IMR-90 (cell line): ENCODE data around the gene TAGLN3. TPM values are rescaled to one million over a fixed set of nuclear protein-coding genes. Genes with fewer than 3 reads are reported as not detected.

Source experiments
- ATAC-seq: fragments of 200-7000 bp; cut with Tn5 transposase; 2 replicates; pipeline ENCODE4 v1.9.1; 2020; ENCODE audit warnings: low read depth, mild to moderate bottlenecking, moderate library complexity
- BruUV-seq: library from RNA; stranded (reverse); fragments of 400-500 nt; replicated peaks from 2 replicates; lab custom pipeline; 2021; lab: Mats Ljungman, UMichigan
- CTCF ChIA-PET: fragments of 300-600 bp; formaldehyde crosslinking; extraction: SDS; loops from one replicate; lab custom pipeline; 2021; ENCODE audit warnings: antibody characterized with exemption; lab: Yijun Ruan, JAX
- POLR2A ChIA-PET: fragments of 300-600 bp; sonication (Branson Sonifier 250); formaldehyde crosslinking; loops from one replicate; lab custom pipeline; 2022; ENCODE audit warnings: antibody characterized with exemption; ENCODE audit not compliant: unreplicated experiment; lab: Charles Lee
- DNase-seq: peaks from one replicate; pipeline ENCODE4 v3.0.0; 2013
- H2AFZ ChIP-seq: replicated peaks from 2 replicates; pipeline ENCODE3; 2013; ENCODE audit warnings: low read length, mild to moderate bottlenecking; ENCODE audit not compliant: poor library complexity
- H2AK5ac ChIP-seq: 2 replicates; pipeline ENCODE4 v1.6.1; 2013; ENCODE audit warnings: low read depth, low read length, inconsistent platforms
- H2AK9ac ChIP-seq: replicated peaks from 2 replicates; pipeline ENCODE3; 2013; ENCODE audit warnings: mild to moderate bottlenecking, low read depth, low read length, moderate library complexity; ENCODE audit not compliant: poor library complexity
- H2BK120ac ChIP-seq: 2 replicates; pipeline ENCODE4 v1.6.1; 2013; ENCODE audit warnings: low read depth, low read length, inconsistent platforms
- H2BK15ac ChIP-seq: 3 replicates; pipeline ENCODE4 v1.6.1; 2013; ENCODE audit warnings: low read depth, low read length, inconsistent platforms
- H2BK20ac ChIP-seq: 2 replicates; pipeline ENCODE4 v1.6.1; 2013; ENCODE audit warnings: low read depth, mild to moderate bottlenecking, inconsistent platforms, low read length, moderate library complexity
- H2BK5ac ChIP-seq: 2 replicates; pipeline ENCODE4 v1.6.1; 2013; ENCODE audit warnings: mild to moderate bottlenecking, low read depth, low read length, inconsistent platforms; ENCODE audit not compliant: poor library complexity, severe bottlenecking
- H3K14ac ChIP-seq: replicated peaks from 2 replicates; pipeline ENCODE4 v1.6.1; 2013; ENCODE audit warnings: low read depth, low read length, inconsistent platforms
- H3K18ac ChIP-seq: 2 replicates; pipeline ENCODE4 v1.6.1; 2013; ENCODE audit warnings: low read depth, low read length, control low read depth
- H3K23ac ChIP-seq: 2 replicates; pipeline ENCODE4 v1.6.1; 2013; ENCODE audit warnings: low read depth, low read length, inconsistent platforms
- H3K27ac ChIP-seq: 2 replicates; pipeline ENCODE4 v1.5.1; 2013; ENCODE audit warnings: mild to moderate bottlenecking, control low read depth, low read length; ENCODE audit not compliant: insufficient read depth
- H3K27me3 ChIP-seq: 2 replicates; pipeline ENCODE4 v1.6.1; 2013; ENCODE audit warnings: low read length; ENCODE audit not compliant: control insufficient read depth, insufficient read depth
- H3K36me3 ChIP-seq: 2 replicates; pipeline ENCODE4 v1.6.1; 2013; ENCODE audit warnings: low read length, mixed read lengths; ENCODE audit not compliant: control insufficient read depth, insufficient read depth
- H3K4ac ChIP-seq: 2 replicates; pipeline ENCODE4 v1.6.1; 2013; ENCODE audit warnings: low read depth, low read length, inconsistent platforms
- H3K4me1 ChIP-seq: 2 replicates; pipeline ENCODE4 v1.6.1; 2013; ENCODE audit warnings: low read length, mixed read lengths; ENCODE audit not compliant: control insufficient read depth, insufficient read depth
- H3K4me2 ChIP-seq: 2 replicates; pipeline ENCODE4 v1.6.1; 2013; ENCODE audit warnings: low read depth, mild to moderate bottlenecking, control low read depth, low read length, moderate library complexity
- H3K4me3 ChIP-seq: 2 replicates; pipeline ENCODE4 v1.5.1; 2013; ENCODE audit warnings: low read depth, mild to moderate bottlenecking, control low read depth, low read length, moderate library complexity; ENCODE audit not compliant: insufficient read depth
- H3K56ac ChIP-seq: 2 replicates; pipeline ENCODE4 v1.6.1; 2013; ENCODE audit warnings: low read length, inconsistent platforms; ENCODE audit not compliant: insufficient read depth; ENCODE audit errors: extremely low read depth
- H3K79me1 ChIP-seq, 2 experiments: 2 replicates each; pipeline ENCODE4 v1.6.1; 2013; ENCODE audit warnings: low read length in 2 of 2, inconsistent platforms in 1 of 2, low read depth in 1 of 2
- H3K9ac ChIP-seq: 2 replicates; pipeline ENCODE4 v1.6.1; 2013; ENCODE audit warnings: low read depth, low read length, control low read depth
- H3K9me1 ChIP-seq: 2 replicates; pipeline ENCODE4 v1.6.1; 2013; ENCODE audit warnings: low read length, inconsistent platforms; ENCODE audit not compliant: insufficient read depth
- H3K9me3 ChIP-seq: 2 replicates; pipeline ENCODE4 v1.6.1; 2013; ENCODE audit warnings: low read length; ENCODE audit not compliant: control insufficient read depth, insufficient read depth
- H4K20me1 ChIP-seq: 2 replicates; pipeline ENCODE4 v1.6.1; 2013; ENCODE audit warnings: low read length, inconsistent platforms; ENCODE audit not compliant: insufficient read depth
- H4K5ac ChIP-seq: 2 replicates; pipeline ENCODE4 v1.6.1; 2013; ENCODE audit warnings: mild to moderate bottlenecking, low read depth, low read length, control low read depth
- H4K8ac ChIP-seq, 2 experiments: 2 replicates each; pipeline ENCODE4 v1.6.1; 2013; ENCODE audit warnings: low read depth in 2 of 2, low read length in 2 of 2, control low read depth in 1 of 2, inconsistent platforms in 1 of 2
- H4K91ac ChIP-seq: 2 replicates; pipeline ENCODE4 v1.6.1; 2013; ENCODE audit warnings: low read depth, low read length, inconsistent platforms; ENCODE audit not compliant: insufficient read depth
- CEBPB ChIP-seq: IDR thresholded peaks from 2 replicates; pipeline ENCODE4 v1.6.1; 2012; ENCODE audit warnings: low read depth, low read length, improper control_type of control experiment
- CHD1 ChIP-seq: IDR thresholded peaks from 2 replicates; pipeline ENCODE4 v1.6.1; 2012; ENCODE audit warnings: low read depth, low read length, improper control_type of control experiment
- SMC3 ChIP-seq: fragments of 150-350 bp; IDR thresholded peaks from 2 replicates; pipeline ENCODE4 v1.6.1; 2016; ENCODE audit warnings: low read depth, mild to moderate bottlenecking, antibody characterized with exemption, low read length, moderate library complexity
- WGBS, 2 experiments: methylation state at CpG; one replicate each; pipeline versions ENCODE4 v1.1.5 to v1.1.7; 2013; ENCODE audit warnings: missing lambda C conversion rate in 2 of 2; ENCODE audit not compliant: insufficient read length in 1 of 2; ENCODE audit errors: extremely low coverage in 2 of 2; 5-methylcytosine and 5-hydroxymethylcytosine counted together
- dilution Hi-C: fragments of 300-500 bp; cut with HindIII; formaldehyde crosslinking; loops from one replicate; pipeline ENCODE4 v1.14.3; 2018; ENCODE audit warnings: low sequenced_read_pairs; ENCODE audit not compliant: unreplicated experiment
- in situ Hi-C: fragments of 300-500 bp; cut with MboI; formaldehyde crosslinking; loops from 3 replicates; pipeline ENCODE4 v1.14.3; 2019; ENCODE audit warnings: low sequenced_read_pairs, inconsistent platforms, mixed read lengths
- intact Hi-C: fragments of 100-400 bp; cut with micrococcal nuclease; formaldehyde crosslinking; loops from 2 replicates; pipeline ENCODE4 v1.10.0; 2022
- polyA plus RNA-seq, 3 experiments: library from polyadenylated mRNA; depleted of rRNA; stranded (reverse); fragments of >200 nt; gene quantifications; 2 replicates each; pipeline ENCODE4 v1.2.3, GENCODE V29; 2012; ENCODE audit warnings: low replicate concordance in 1 of 3
- total RNA-seq: library from RNA; depleted of rRNA; stranded (reverse); fragments of >200 nt; gene quantifications from 2 replicates; pipeline ENCODE4 v1.2.3, GENCODE V29; 2012

TAGLN3 gene
- total and polyA plus RNA-seq, 2 of the 4 experiments (the other 2 are of a cell fraction), result 3.2 to 7.7 TPM

- ATAC-seq, result no peak
- no peak overlapping the region for H3K9ac ChIP-seq
- no peak overlapping the region for H2BK5ac ChIP-seq
- H4K91ac ChIP-seq, result no peak overlapping the region
- no TSS peak for BruUV-seq
- H3K56ac ChIP-seq, result no peak overlapping the region
- no peak overlapping the region for H3K4me3 ChIP-seq
- no peak overlapping the region for H3K14ac ChIP-seq
- CTCF ChIA-PET, result interaction anchor here (0.7 to 1.6 kb wide), 2 partner anchors 22 to 117 kb away, joined by 3 to 5 read pairs; no protein-coding TSS in a partner anchor
- 100% methylated on average over 2 of the region's 6 CpGs; no CpG with 5 or more reads in 1 of the 2 experiments for WGBS, 2 experiments
- no peak overlapping the region for H4K5ac ChIP-seq
- H2BK15ac ChIP-seq, result no peak overlapping the region
- peaks cover 8% of the 10 kb centered on the region for H3K4me1 ChIP-seq
- no peak overlapping the region for H2AK5ac ChIP-seq
- no peaks in the 10 kb centered on the region for H4K20me1 ChIP-seq
- dilution Hi-C loops, result no loop called here
- no peak overlapping the region for H3K4me2 ChIP-seq
- in situ Hi-C loops, result no loop called here
- H3K23ac ChIP-seq, result no peak overlapping the region
- H3K79me1 ChIP-seq, result no peaks in the 10 kb centered on the region
- TF ChIP-seq CEBPB (no peak), CHD1 (no peak), SMC3 (no peak)
- H4K8ac ChIP-seq, result no peak overlapping the region
- H3K18ac ChIP-seq, result no peak overlapping the region
- no peak for DNase-seq
- H3K9me1 ChIP-seq, result no peaks in the 10 kb centered on the region
- H2AK9ac ChIP-seq, result no peak overlapping the region
- POLR2A ChIA-PET, result no interaction called here
- H3K9me3 ChIP-seq, result no peaks in the 10 kb centered on the region
- no peak overlapping the region for H2AFZ ChIP-seq
- no peak overlapping the region for H3K27ac ChIP-seq
- no peaks in the 10 kb centered on the region for H3K27me3 ChIP-seq
- no peak overlapping the region for H2BK20ac ChIP-seq
- no peaks in the 10 kb centered on the region for H3K36me3 ChIP-seq
- no peak overlapping the region for H2BK120ac ChIP-seq
- no peak overlapping the region for H3K4ac ChIP-seq
- intact Hi-C loops, result no loop called here
These were observed 12.7 kb downstream of the TAGLN3 start for GRCh38 chr3:112011376-112011940.
